Endothelial cell of umbilical vein (primary cell): ENCODE data around the gene RFX1.

Experiments
- CTCF ChIP-seq, 2 donors: IDR thresholded peaks; 1 replicate in 1 of 2; 2 replicates in 1 of 2; pipeline ENCODE4 v1.5.1; 2011; ENCODE audit warnings: low read length in 2 of 2, mild to moderate bottlenecking in 2 of 2, moderate library complexity in 2 of 2, control low read depth in 1 of 2, inconsistent platforms in 1 of 2, low read depth in 1 of 2; ENCODE audit not compliant: insufficient read depth in 1 of 2; ENCODE audit errors: extremely low read depth in 1 of 2
- POLR2A ChIP-seq: IDR thresholded peaks from 2 replicates; pipeline ENCODE4 v1.6.1; 2012; ENCODE audit warnings: low read depth, mild to moderate bottlenecking, control low read depth, low read length
- POLR2AphosphoS5 ChIP-seq: IDR thresholded peaks from 2 replicates; pipeline ENCODE4 v1.6.1; 2012; ENCODE audit warnings: low read depth, mild to moderate bottlenecking, control low read depth, low read length, moderate library complexity; ENCODE audit not compliant: insufficient read depth

- TF ChIP-seq CTCF (IDR thresholded peaks at IDR 0.05; ENCODE audit: extremely low read depth in 1 of 2, insufficient read depth in 1 of 2, low read depth in 1 of 2, low read length in 2 of 2) (no peak), POLR2AphosphoS5 (no peak), POLR2A (no peak)
These were observed 33.1 kb upstream of the RFX1 start for GRCh38 chr19:14039181-14039580.
